A673 (cell line): Measurements from ENCODE around the gene HK1. TPM values are rescaled to one million over a fixed set of nuclear protein-coding genes. Genes with fewer than 3 reads are reported as not detected.
A peak's percentile ranks its signal among the peaks of the same experiment; 100 is the strongest.

Source experiments
- BruUV-seq: library from RNA; stranded (reverse); fragments of 400-500 nt; replicated peaks from 2 replicates; lab custom pipeline; 2021; lab: Mats Ljungman, UMichigan
- CTCF ChIA-PET: fragments of 300-600 bp; sonication (Branson Sonifier 250); formaldehyde crosslinking; loops from one replicate; lab custom pipeline; 2022; ENCODE audit warnings: antibody characterized with exemption; lab: Charles Lee
- POLR2A ChIA-PET: fragments of 300-600 bp; sonication (Branson Sonifier 250); formaldehyde crosslinking; loops from one replicate; lab custom pipeline; 2022; ENCODE audit warnings: antibody characterized with exemption; ENCODE audit not compliant: low non-redundant PET; lab: Charles Lee
- DNase-seq: peaks from one replicate; pipeline ENCODE4 v3.0.0-alpha.2; 2015; ENCODE audit warnings: low spot score
- H3K27ac ChIP-seq: fragments of 200-600 bp; sonication (generic); 2 replicates; pipeline ENCODE4 v1.5.1; 2016; ENCODE audit warnings: mixed run types, low read depth, mild to moderate bottlenecking, mixed read lengths, antibody characterized with exemption, low read length; ENCODE audit not compliant: poor library complexity, severe bottlenecking
- H3K27me3 ChIP-seq: fragments of 200-600 bp; sonication (generic); replicated peaks from 2 replicates; pipeline ENCODE4 v1.6.1; 2017; ENCODE audit warnings: mixed run types, low read depth, mild to moderate bottlenecking, mixed read lengths, antibody characterized with exemption, low read length; ENCODE audit not compliant: insufficient read depth, poor library complexity
- H3K36me3 ChIP-seq: fragments of 200-600 bp; sonication (generic); 2 replicates; pipeline ENCODE4 v1.6.1; 2016; ENCODE audit warnings: mixed run types, mild to moderate bottlenecking, mixed read lengths, antibody characterized with exemption, low read length; ENCODE audit not compliant: insufficient read depth, poor library complexity, severe bottlenecking
- H3K4me1 ChIP-seq: fragments of 200-600 bp; sonication (generic); 2 replicates; pipeline ENCODE4 v1.6.1; 2017; ENCODE audit warnings: mixed run types, mild to moderate bottlenecking, mixed read lengths, antibody characterized with exemption, low read length; ENCODE audit not compliant: insufficient read depth, poor library complexity, severe bottlenecking
- H3K4me3 ChIP-seq: fragments of 200-600 bp; sonication (generic); 2 replicates; pipeline ENCODE4 v1.5.1; 2016; ENCODE audit warnings: low read depth, mixed run types, mild to moderate bottlenecking, mixed read lengths, low read length; ENCODE audit not compliant: poor library complexity, severe bottlenecking
- H3K9me3 ChIP-seq: fragments of 200-600 bp; sonication (generic); 2 replicates; pipeline ENCODE4 v1.6.1; 2016; ENCODE audit warnings: mixed run types, low read depth, mild to moderate bottlenecking, mixed read lengths, antibody characterized with exemption, low read length; ENCODE audit not compliant: poor library complexity, severe bottlenecking
- EZH2 ChIP-seq: fragments of 200-600 bp; sonication (generic); IDR thresholded peaks from 2 replicates; pipeline ENCODE4 v1.6.1; 2017; ENCODE audit warnings: borderline replicate concordance, low read depth, mild to moderate bottlenecking, mixed read lengths, antibody characterized with exemption, low read length; ENCODE audit not compliant: poor library complexity, severe bottlenecking
- intact Hi-C: fragments of 100-400 bp; cut with micrococcal nuclease; formaldehyde crosslinking; loops from one replicate; pipeline ENCODE4 v1.10.0; 2022; ENCODE audit not compliant: unreplicated experiment
- total RNA-seq: library from RNA; stranded (reverse); gene quantifications from 2 replicates; pipeline ENCODE4 v1.2.3, GENCODE V29; 2021
- TF ChIP-seq, protein P1 (sequence below): fragments of 300-800, 200-600 bp; sonication (generic); conservative IDR thresholded peaks from 2 replicates; pipeline ENCODE4 v1.5.1; 2017; ENCODE audit warnings: low read depth, mild to moderate bottlenecking, antibody characterized with exemption, low read length, moderate library complexity, mixed read lengths

HK1 gene
- total RNA-seq, 1 experiment from 2014 or later, result 107 TPM

DNA sequence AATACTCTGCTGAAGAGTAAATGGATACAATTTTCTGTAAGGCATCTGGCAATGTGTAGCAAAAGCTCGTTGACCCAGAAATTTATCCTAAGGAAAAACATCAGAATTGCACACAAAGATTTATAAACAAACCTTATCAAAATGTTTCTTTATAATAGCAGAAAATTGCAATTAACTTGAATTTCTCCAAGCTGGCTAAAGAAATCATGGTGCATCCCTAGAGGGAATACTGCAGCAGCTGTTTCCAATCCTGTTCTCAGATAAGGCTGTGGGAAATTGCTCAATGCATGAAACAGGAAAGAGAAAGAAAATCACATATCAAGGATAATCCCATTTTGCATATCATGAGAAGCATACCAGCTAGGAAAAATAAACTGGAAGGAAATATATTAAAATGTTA lies 119.7 kb downstream of the HK1 start:
- TF ChIP-seq, protein P1, sequence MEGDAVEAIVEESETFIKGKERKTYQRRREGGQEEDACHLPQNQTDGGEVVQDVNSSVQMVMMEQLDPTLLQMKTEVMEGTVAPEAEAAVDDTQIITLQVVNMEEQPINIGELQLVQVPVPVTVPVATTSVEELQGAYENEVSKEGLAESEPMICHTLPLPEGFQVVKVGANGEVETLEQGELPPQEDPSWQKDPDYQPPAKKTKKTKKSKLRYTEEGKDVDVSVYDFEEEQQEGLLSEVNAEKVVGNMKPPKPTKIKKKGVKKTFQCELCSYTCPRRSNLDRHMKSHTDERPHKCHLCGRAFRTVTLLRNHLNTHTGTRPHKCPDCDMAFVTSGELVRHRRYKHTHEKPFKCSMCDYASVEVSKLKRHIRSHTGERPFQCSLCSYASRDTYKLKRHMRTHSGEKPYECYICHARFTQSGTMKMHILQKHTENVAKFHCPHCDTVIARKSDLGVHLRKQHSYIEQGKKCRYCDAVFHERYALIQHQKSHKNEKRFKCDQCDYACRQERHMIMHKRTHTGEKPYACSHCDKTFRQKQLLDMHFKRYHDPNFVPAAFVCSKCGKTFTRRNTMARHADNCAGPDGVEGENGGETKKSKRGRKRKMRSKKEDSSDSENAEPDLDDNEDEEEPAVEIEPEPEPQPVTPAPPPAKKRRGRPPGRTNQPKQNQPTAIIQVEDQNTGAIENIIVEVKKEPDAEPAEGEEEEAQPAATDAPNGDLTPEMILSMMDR, result no peak
- no peak for TF ChIP-seq EZH2
- Histone ChIP-seq H3K27ac (peak overlapping the region; percentile 45), H3K4me1 (peaks cover 22% of the 10 kb centered on the region), H3K4me3 (no peak overlapping the region), H3K9me3 (no peaks in the 10 kb centered on the region), H3K27me3 (no peaks in the 10 kb centered on the region), H3K36me3 (peaks cover 13% of the 10 kb centered on the region)
- intact Hi-C loops, result loop anchor here (10.0 kb wide), 1 partner anchor 303 kb away; no protein-coding TSS in a partner anchor
- no TSS peak for BruUV-seq
- POLR2A ChIA-PET, result no interaction called here
- peak; percentile 78 for DNase-seq
- CTCF ChIA-PET, result interaction anchor here (2.0 kb wide), 1 partner anchor 10 kb away, joined by 12 read pairs; no protein-coding TSS in a partner anchor

DNA sequence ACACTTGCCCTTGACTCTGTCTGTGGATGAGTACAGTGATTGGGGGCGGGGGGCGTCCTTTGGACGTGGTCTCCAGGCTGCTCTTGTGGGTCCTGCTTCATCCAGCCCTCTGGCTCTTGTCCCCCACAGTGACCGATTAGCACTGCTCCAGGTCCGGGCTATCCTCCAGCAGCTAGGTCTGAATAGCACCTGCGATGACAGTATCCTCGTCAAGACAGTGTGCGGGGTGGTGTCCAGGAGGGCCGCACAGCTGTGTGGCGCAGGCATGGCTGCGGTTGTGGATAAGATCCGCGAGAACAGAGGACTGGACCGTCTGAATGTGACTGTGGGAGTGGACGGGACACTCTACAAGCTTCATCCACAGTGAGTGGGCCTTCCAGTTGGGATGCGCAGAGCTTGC lies 120.2 kb downstream of the HK1 start:
- no peaks in the 10 kb centered on the region for H3K27me3 ChIP-seq
- H3K9me3 ChIP-seq, result no peaks in the 10 kb centered on the region
- H3K4me1 ChIP-seq, result peaks cover 22% of the 10 kb centered on the region
- no TSS peak for BruUV-seq
- CTCF ChIA-PET, result interaction anchor here (2.0 kb wide), 1 partner anchor 10 kb away, joined by 12 read pairs; no protein-coding TSS in a partner anchor
- H3K27ac ChIP-seq, result peak overlapping the region; percentile 45
- H3K36me3 ChIP-seq, result peaks cover 13% of the 10 kb centered on the region
- intact Hi-C loops, result loop anchor here (10.0 kb wide), 1 partner anchor 304 kb away; no protein-coding TSS in a partner anchor
- no peak overlapping the region for H3K4me3 ChIP-seq
- POLR2A ChIA-PET, result no interaction called here
- DNase-seq, result no peak
- no peak for TF ChIP-seq EZH2
- TF ChIP-seq, protein P1, result no peak

DNA sequence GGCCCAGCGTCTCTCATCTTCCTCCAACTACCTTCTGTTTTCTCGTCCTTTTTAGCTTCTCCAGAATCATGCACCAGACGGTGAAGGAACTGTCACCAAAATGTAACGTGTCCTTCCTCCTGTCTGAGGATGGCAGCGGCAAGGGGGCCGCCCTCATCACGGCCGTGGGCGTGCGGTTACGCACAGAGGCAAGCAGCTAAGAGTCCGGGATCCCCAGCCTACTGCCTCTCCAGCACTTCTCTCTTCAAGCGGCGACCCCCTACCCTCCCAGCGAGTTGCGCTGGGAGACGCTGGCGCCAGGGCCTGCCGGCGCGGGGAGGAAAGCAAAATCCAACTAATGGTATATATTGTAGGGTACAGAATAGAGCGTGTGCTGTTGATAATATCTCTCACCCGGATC lies 122.6 kb downstream of the HK1 start:
- POLR2A ChIA-PET, result no interaction called here
- TF ChIP-seq EZH2, result no peak
- TF ChIP-seq, protein P1, result no peak
- intact Hi-C loops, result no loop called here

More for the DNA sequence above, 122.6 kb downstream of the HK1 start:
- Histone ChIP-seq H3K27ac (no peak overlapping the region), H3K36me3 (peaks cover 13% of the 10 kb centered on the region), H3K4me1 (peaks cover 22% of the 10 kb centered on the region), H3K9me3 (no peaks in the 10 kb centered on the region), H3K4me3 (no peak overlapping the region), H3K27me3 (no peaks in the 10 kb centered on the region)
- no peak for DNase-seq
- CTCF ChIA-PET, result no interaction called here
- BruUV-seq, result no TSS peak
